SU-DHL-6 (cell line): ENCODE data around the gene HMMR.

Experiments used
- CTCF ChIP-seq: fragments of 200-600 bp; sonication (generic); IDR thresholded peaks from one replicate; pipeline ENCODE4 v1.5.1; 2017; ENCODE audit warnings: antibody characterized with exemption, mild to moderate bottlenecking, low read length, moderate library complexity; ENCODE audit not compliant: insufficient read depth, poor library complexity, severe bottlenecking
- EZH2phosphoT487 ChIP-seq: fragments of 200-600 bp; sonication (generic), shearing (Covaris generic); conservative IDR thresholded peaks from 2 replicates; pipeline ENCODE4 v1.6.1; 2018; ENCODE audit warnings: mild to moderate bottlenecking, antibody characterized with exemption, low read length, moderate library complexity, mixed read lengths

- TF ChIP-seq CTCF (no peak), EZH2phosphoT487 (no peak)
These were observed 64.7 kb downstream of the HMMR start for GRCh38 chr5:163525096-163525495.
